NCI-H2081 (cell line): ENCODE measurements around the gene IFT43.

ENCODE experiments used
- DNase-seq, 2 experiments: peaks; one replicate each; lab custom pipeline; 2025; lab: John Stamatoyannopoulos, UW

Gene IFT43

GRCh38 chr14:76081642-76082041, 96.1 kb downstream of the IFT43 start:
- DNase-seq = no peak

GRCh38 chr14:76083796-76084765, 98.5 kb downstream of the IFT43 start:
- DNase-seq = no peak

- no peak for DNase-seq
These were observed 99.8 kb downstream of the IFT43 start for GRCh38 chr14:76085358-76085757.

DNA sequence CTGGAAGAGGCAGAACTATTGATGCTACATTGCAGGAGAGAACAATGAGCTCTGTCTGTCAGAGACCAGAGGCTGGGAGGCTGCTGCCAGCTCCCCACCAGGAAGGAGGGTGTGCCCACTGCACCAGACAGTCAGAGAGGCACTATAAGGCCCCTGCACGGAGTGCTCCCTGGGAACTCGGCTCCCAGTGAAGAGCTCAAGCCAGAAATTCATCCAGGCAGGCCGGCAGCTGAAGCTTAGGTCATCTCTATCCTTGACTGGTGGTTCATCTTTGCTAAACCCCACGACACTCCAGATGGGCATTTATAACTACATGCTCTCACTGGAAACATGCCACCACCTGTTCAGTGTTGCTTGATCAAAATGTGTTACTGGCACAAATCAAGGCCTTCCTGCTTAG, 101.1 kb downstream of the IFT43 start:
- no peak for DNase-seq

DNA sequence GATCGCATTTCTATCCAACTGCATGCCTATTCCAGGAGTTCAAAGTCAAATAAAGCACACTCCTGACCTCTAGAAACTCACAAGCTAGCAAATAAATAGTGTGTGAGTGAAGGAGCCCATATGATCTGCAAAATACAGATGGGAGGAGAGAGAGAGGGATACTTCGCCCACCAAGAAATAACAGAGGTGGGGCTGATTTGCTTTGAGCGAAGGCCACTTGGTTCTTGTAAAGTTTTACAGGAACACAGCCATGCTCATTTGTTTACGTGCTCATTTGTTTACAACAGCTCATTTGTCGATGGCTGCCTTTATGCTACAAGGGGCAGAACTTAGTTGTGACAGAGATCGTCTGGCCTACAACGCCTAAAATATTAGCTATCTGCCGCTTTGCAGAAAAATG, 102.8 kb downstream of the IFT43 start:
- no peak for DNase-seq

GRCh38 chr14:76088771-76089571, 103.4 kb downstream of the IFT43 start:
- no peak for DNase-seq

- no peak for DNase-seq
These were observed 104.0 kb downstream of the IFT43 start for GRCh38 chr14:76089575-76089974.

DNA sequence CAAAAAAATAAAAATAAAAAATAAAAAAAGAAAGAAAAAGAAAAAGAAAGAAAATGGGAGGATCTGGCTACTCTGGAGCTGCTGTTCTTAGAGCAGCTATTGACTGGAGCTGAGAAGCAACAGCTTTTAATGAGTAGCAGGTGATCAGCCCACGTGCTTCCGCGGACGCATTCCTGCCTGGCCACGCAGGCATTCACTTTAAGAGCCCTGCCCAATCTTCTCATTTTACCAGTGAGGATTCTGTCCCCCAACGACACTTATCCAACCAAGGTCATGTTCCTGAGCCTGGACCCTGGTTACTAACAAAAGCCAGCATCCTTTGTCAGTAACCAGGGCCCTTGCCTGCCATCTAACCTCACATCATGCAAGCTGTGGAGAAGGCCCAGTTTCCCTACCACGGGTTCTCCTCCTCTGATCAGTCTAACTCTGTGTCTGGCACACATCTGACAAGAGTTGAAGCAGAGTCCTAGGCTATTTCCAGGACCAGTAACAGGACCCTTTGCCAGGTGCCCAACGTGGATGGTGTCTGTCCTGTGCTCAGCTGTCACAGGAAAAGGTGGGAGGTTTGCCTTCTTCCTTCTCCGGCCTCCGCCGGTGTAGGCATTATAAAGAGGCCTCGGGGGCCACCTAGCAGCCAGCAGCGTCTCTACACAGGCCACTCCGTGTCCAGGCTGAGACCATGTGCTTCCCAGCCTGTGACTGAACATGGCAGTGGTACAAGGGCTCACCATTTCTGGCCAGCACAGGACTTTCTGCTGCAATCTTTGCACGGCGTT, 105.2 kb downstream of the IFT43 start:
- DNase-seq = no peak

GRCh38 chr14:76093077-76093476, 107.5 kb downstream of the IFT43 start:
- DNase-seq = no peak

GRCh38 chr14:76096257-76096656, 110.7 kb downstream of the IFT43 start:
- no peak for DNase-seq

DNA sequence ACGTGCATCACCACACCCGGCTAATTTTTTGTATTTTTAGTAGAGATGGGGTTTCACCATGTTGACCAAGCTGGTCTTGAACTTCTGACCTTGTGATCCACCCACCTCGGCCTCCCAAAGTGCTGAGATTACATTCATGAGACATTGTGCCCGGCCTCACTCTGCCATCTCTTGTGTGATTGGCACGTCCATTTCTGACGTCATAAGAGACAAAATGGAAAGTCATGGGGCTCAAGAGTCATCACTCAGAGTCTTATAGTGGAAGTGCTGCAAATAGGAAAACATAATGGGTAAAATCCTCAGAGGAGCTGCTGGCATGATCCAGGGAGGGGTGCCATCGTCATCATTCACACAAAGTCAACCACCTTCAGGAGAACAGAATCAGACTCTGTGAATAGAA, 112.0 kb downstream of the IFT43 start:
- DNase-seq = no peak

GRCh38 chr14:76098047-76098446, 112.5 kb downstream of the IFT43 start:
- DNase-seq = no peak

DNA sequence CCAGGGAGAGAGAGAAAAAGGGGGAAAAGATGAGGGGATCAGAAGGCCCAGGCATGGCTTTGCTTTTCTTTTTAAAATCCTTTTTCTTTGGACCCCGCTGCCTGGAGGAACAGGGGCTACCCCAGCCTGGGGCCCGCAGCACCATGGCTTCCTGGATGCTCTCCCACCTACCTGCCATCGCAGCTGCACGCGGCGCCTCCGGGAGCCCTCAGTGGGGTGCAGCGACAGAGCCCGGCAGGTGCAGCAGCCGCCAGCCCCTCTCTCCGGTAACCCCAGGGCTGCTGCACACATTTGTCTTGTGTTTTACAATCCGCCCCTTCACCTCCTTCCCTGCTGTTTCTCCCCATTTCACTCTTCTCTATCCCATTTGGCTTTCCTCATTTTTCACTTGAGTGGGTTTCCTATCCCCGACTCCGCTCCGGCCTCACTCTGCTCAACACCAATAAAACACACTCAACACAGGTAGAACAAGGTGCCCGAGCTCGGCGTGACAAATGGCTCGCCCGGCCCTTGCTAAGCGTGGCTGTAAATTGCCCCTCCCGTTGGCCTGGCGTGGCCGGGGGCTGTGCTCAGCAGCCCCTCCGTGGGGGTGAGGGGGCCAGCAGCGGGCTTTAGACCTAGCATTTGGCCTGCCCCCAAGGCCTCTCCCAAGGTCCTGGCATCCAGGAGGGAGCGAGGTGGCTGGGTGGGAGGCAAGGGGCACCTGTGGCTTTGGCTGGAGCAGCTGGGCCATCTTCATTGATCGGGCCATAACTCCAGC, 113.5 kb downstream of the IFT43 start:
- peak in 1 of 2 experiments; percentile 36 for DNase-seq

GRCh38 chr14:76100236-76100635, 114.7 kb downstream of the IFT43 start:
- no peak for DNase-seq

GRCh38 chr14:76101391-76102379, 116.1 kb downstream of the IFT43 start:
- no peak for DNase-seq

GRCh38 chr14:76104802-76105355, 119.3 kb downstream of the IFT43 start:
- no peak for DNase-seq

GRCh38 chr14:76106188-76106587, 120.6 kb downstream of the IFT43 start:
- DNase-seq = no peak

GRCh38 chr14:76109087-76109880, 123.7 kb downstream of the IFT43 start:
- DNase-seq = no peak
